Activated CD8-positive, alpha-beta memory T cell treated with anti-CD3 and anti-CD28 coated beads, Interleukin-2, amount 50 U/mL, for 48 hours (primary cell): Measurements from ENCODE around the gene MYO1E.
"Not testable (repeated sequence)": the region's sequence is repeated elsewhere in the genome, so short reads cannot be mapped to it uniquely, and the experiment has no call there.

ENCODE experiments used
- DNase-seq: peaks from one replicate; pipeline ENCODE4 v3.0.0-alpha.2; 2020

Gene MYO1E

DNA sequence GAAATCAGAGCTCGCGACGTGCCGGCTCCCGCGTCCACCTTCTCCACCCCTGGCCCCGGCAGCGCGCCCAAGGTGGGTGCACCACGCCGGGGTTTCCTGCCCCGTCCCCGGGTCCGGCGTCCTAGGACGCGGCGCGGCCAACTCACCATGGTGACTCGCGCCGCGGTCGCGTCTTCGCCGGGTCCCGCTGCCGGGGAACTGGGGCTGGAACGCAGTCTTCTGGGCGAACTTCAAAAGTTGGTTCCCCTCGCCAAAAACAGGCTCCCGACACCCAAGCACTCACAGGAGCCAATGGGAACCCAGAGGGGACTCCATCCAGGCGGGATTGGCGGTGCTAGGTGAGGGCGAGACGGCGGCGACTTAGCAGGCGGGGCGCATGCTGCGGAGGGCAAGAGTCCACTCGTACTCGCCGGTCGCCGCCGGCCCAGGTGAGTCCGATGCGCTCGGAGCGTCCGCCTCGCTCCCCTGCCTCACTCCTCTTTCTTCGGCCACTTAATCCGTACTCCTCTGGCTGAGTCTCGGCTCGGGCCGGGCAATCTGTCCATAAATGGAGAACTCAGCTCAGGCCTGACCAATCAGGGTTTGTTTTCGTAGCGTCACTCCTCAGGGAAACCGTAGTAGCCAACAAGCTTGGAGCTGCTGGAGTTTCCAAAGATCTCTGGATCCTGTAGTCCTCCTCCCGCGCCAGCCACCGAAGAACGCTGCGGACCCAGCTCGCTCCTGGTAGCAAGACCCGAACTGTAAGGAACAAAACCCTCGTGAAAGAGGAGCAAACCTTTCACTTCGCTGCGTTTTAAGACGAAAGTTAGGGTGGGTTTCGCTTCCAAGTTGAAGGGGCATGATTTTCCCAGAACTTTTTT, at the start of gene MYO1E:
TSS of gene MYO1E (minus strand) at position 520 of the 860 bp plus-strand sequence. CDS start at position 149, 371 bp downstream.
- peak; percentile 71 for DNase-seq

DNA sequence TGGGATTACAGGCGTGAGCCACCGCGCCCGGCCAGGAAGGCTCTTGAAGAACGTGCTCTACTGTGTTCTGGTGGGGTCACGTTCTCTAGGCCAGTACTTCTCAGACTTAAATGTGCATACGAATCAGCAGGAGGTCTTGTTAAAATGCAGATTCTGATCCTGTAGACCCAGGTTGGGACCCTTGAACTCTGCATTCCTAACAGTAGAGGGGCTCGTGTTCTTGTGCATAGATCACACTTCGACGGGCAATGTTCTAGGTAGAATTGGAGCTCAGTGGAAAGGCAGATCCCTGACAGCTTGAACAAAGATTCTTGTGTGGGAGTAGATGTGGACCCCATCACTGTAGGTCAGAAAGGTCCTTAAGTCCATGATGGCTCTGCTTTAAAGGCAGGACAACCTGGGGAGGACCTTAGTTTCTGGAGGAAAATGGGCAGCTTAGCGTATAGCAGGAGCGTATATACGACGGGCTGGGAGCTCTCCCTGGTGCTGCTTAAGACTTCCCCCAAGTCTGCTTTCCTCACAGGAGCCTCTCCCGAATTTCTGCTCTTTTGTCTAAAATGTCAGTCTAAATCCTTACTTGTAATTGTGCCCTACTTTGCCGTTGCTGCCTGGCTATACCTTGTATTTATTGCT, 48.4 kb upstream of the MYO1E start:
- no peak for DNase-seq

DNA sequence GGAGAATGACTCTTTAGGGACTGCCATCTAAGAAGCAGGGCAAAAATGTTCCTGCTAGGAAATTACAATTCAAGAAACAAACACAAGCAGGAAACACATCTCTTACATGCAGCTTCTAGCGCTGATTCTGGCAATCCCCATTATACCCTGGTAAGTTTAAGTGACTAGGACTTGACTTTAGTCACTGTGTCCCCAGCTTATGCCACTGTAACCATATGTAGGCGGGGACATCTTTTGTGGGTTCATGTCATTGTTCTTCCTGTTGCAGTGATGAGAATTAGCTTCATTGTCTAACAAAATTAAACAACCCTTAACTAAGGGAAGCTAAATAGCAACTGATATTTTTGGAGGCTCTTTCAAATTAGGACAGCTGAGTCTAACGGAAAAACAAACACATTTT, 47.4 kb upstream of the MYO1E start:
- DNase-seq = no peak

DNA sequence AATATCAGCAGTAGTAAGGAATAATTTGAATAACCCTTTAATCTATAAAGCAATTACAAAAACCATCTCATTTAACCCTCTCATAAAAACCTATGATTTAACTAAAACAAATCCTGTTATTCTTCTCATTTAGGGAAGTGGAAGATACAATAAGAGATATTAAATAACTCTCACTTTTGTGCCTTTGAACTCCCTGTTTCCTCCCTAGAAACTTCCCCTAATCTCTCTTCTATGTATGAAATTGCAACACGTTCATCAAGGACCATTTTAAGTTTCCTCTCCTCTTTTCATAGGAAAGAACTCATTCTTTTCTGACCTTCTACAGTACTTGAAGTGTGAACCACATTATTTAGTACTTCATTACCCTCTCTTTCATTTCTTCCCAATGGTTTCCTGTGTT, 46.5 kb upstream of the MYO1E start:
- no peak for DNase-seq

- no peak for DNase-seq
These were observed 44.1 kb upstream of the MYO1E start for GRCh38 chr15:59416816-59417215.

GRCh38 chr15:59413577-59413976, 40.9 kb upstream of the MYO1E start:
- DNase-seq = no peak

- DNase-seq = no peak
These were observed 37.8 kb upstream of the MYO1E start for GRCh38 chr15:59410391-59410896.

DNA sequence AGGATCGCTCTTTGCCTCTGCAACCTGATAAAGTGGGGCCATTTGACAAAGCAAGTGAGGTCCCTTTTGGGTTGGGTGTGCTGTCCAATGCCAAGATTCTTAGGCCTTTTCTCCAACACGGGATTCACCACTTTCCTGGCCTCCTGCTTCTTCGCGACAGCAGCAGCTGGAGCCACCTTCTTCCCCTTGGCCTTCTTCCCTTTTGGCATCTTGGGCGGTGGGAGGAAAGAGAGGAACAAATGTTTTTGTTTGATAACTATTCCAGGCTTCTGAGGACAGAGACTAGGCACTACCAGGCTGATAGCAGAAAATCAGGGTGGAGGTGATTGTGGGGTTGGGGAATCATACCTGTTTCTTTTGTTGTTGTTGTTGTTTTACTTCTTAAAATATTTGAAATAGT, 35.3 kb upstream of the MYO1E start:
- no peak for DNase-seq

DNA sequence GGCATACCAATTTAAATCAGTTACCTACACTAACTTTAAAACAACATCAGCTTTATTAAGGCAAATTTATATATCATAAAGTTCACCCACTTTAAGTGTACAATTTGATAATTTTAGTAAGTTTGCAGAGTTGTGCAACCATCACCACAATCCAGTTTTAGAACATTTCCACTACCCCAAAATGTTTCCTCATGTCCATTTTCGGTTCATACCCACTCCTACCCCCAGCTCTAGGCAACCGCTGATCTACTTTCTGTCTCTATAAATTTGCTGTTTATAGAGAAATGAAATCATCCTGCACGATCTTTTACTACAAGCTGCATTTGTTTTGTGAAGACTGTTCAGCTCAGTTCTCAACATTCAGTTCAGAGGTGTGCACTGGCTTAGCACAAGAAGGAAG, 33.8 kb upstream of the MYO1E start:
- DNase-seq = no peak

GRCh38 chr15:59405079-59405478, 32.4 kb upstream of the MYO1E start:
- DNase-seq = no peak

GRCh38 chr15:59401824-59402569, 29.3 kb upstream of the MYO1E start:
- no peak for DNase-seq

DNA sequence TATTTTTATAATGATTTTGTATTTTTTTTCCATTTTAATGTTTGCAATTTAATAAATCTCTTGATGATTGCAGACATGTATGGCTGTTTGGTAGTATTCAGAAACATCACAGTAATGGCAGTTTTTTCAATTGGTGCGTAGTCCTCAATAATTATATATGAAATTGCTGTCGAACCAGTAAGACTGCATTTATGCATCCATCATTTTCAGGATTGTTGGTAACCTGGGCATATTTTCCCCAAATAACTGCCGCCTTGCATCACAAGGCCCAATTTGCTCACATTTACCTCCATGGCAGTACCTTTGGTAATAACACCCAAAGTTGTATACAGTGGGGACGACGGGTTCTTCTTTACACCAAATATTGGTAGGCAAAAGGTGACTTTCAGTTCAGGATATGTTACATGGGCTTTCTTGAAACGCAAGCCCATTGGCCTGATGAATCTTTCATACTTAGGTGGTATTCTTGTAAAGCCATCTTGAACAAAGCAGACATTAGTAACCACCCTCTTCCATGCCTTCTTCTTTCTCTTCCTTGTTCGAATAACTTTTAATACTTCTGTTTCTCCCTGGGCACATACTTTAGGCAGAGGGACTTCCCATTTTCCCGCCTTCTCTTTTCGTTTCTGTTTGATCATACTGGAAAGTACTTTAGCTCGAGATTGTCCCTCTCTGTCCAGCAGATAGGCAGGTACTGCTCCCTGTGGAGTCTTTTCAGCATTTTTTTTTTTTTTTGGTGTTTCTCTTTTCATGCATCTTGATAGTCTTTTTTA, 28.6 kb upstream of the MYO1E start:
- DNase-seq = not testable (repeated sequence)

DNA sequence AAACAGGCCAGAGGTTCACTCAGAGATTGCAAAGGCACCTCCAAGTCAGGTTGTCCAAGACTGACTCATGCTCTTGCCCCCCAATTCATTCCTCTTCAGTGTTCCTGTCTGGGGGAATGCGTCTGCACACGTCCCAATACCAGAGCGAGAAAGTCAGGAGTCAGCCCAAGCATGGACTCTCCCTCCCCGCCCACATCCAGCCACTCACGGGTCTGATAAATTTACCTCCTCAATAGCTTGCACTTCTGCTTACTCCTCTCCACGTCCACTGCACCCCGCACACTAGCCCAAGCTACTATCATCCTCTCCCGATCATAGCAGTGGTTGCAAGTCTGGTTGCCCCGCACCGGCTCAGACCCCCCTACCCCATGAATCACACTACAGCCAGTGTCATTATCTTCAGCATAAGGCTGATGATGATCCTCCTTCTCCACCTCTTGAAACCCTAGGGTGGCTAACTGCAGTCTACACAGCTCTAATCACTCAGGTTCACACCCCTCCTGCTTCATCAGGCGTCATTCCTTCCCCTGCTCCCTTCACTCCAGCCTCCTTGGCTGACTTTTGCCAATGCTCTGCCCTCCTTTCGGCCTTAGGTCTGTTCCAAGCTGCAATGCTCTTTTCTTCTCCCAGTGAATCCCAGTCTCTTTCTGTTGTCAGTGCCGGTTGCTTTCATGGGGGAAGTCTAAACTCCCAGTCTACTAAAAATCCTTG, 27.6 kb upstream of the MYO1E start:
- no peak for DNase-seq

DNA sequence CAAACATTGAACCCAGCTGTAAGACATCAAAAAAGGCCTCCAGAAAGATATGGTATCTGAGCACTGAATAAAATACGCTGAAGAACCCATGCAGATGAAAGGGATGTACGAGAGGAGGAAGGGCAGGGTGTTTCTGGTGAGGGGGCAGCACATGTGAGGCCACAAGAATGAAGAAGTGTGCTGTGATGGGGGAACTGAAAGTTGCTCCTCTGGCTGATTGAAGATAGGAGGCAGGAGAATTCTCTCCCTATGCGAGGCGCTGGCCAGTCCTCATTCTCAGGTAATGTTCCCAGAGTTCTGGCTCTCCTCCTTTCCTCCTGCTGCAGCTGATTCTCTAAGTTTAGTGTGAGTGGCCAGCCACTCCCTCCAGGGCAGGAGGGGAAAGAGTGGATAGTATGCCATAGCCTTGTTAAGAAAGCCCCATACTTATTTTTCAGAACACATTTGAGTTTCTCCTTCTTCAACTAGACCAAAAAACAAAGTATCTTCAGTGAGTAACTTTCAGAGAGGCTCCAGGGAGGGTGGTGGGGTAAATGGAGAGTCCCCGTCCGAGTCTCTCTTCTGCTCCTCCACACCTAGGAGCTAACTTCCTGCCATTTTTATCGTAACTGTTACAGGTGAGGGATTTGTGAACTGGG, 26.9 kb upstream of the MYO1E start:
- no peak for DNase-seq

DNA sequence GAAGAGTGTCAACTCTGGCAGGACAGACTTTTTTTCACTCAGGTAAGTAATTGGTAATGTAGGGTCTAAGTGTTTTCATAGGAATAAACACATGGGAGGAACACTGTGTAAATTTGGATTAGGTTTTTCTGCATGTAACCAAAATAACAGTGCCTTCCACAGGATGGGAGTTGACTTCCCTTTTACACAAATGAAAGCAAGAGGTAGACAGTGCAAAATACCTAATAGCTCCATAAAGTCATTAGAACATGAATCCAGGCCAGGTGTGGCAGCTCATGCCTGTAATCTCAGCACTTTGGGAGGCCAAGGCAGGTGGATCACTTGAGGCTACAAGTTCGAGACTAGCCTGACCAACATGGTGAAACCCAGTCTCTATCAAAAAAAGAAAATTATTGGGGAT, 25.5 kb upstream of the MYO1E start:
- DNase-seq = no peak

GRCh38 chr15:59396679-59397078, 24.0 kb upstream of the MYO1E start:
- no peak for DNase-seq

- DNase-seq = no peak
These were observed 23.5 kb upstream of the MYO1E start for GRCh38 chr15:59396211-59396610.

DNA sequence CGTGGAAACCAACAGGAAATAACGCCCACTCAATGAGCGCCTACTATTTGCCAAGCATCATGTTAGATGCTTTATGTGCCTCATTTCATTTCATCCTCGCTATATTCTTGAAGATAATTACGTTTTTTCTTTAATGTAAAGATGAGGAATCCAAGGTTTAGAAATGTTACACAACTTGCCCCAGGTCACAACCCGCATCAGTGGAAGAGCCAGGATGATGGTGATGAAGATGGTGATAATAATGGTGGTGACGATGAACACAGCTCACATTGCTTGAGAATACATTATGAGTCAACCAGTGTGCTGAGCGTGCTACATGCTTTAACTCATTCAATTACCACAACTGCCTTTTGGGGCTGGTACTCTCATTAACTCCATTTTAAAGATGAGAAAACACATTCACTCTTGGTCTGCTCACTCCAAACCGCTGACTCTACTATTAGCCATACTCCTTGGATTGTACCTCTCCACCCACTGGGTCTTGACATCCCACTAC, 21.5 kb upstream of the MYO1E start:
- no peak for DNase-seq

- no peak for DNase-seq
These were observed 19.6 kb upstream of the MYO1E start for GRCh38 chr15:59392299-59392698.

- no peak for DNase-seq
These were observed 16.0 kb upstream of the MYO1E start for GRCh38 chr15:59388670-59389069.

DNA sequence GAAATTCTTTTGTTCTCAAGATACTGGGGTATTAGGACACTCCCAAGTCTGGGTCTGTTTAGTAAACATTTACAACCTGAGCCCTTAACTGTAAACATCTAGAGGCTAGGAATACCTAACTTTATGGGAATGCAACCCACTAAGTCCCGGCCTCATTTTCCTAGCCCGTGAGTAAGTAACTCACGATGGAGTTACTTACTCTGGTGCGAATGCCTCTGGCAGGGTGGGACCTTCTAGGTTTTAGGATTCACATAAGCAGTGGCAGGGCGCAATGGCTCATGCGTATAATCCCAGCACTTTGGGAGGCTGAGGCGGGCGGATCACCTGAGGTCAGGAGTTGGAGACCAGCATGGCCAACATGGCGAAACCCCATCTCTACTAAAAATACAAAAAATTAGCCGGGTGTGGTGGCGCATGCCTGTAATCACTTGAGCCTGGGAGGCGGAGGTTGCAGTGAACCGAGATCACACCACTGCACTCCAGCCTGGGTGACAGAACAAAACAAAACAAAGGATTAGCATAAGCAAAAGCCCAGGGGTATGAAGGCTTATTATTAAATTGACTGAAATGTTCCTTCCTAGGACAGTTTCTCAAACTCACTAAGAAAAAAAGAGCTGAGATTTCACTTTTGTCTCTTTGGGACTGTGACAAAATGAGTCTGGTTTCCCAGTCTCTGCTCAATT, 14.7 kb upstream of the MYO1E start:
- DNase-seq = not testable (repeated sequence)
